Tibial nerve (tissue), 3 donors: ENCODE measurements around the gene SLC17A9.

Source experiments
- POLR2A ChIP-seq, 2 donors: fragments of 450-650 bp; IDR thresholded peaks; one replicate each; pipeline ENCODE4 v1.6.1; 2017; ENCODE audit warnings: antibody characterized with exemption in 2 of 2, mild to moderate bottlenecking in 2 of 2, moderate library complexity in 2 of 2
- TF ChIP-seq, protein P1 (sequence below), 5 experiments: fragments of 200-600 bp in 3 of 5; fragments of 450-650 bp in 2 of 5; sonication (generic) in 3 of 5; IDR thresholded peaks; one replicate each; pipeline ENCODE4 v1.5.1; 2016 to 2019; ENCODE audit warnings: antibody characterized with exemption in 5 of 5, mild to moderate bottlenecking in 3 of 5, moderate library complexity in 2 of 5

DNA sequence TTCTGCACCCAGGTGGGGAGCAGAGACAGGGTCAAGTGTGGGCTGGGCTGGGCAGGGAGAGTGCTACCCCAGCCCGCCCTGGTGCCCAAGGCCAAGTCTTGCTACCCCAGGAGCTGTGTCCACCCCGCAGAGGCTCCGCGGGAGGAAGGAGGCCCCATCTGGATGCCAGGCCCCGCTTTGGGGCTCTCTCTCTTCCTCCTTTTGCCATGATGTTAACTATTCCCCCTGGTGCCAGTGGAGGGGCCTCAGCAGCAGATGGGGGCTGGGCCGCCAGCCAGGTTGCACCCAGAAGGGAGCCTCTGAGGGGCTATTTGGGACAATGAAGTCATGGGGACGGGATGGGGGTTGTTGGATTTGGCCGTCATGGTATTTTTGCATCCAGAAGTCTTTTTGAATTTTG lies 9.3 kb downstream of the SLC17A9 start:
- TF ChIP-seq POLR2A (IDR thresholded peaks at IDR 0.05) = no peak
- TF ChIP-seq, protein P1, sequence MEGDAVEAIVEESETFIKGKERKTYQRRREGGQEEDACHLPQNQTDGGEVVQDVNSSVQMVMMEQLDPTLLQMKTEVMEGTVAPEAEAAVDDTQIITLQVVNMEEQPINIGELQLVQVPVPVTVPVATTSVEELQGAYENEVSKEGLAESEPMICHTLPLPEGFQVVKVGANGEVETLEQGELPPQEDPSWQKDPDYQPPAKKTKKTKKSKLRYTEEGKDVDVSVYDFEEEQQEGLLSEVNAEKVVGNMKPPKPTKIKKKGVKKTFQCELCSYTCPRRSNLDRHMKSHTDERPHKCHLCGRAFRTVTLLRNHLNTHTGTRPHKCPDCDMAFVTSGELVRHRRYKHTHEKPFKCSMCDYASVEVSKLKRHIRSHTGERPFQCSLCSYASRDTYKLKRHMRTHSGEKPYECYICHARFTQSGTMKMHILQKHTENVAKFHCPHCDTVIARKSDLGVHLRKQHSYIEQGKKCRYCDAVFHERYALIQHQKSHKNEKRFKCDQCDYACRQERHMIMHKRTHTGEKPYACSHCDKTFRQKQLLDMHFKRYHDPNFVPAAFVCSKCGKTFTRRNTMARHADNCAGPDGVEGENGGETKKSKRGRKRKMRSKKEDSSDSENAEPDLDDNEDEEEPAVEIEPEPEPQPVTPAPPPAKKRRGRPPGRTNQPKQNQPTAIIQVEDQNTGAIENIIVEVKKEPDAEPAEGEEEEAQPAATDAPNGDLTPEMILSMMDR (IDR thresholded peaks at IDR 0.05) = no peak
